Measurements from ENCODE around the gene GNAO1.

DNA sequence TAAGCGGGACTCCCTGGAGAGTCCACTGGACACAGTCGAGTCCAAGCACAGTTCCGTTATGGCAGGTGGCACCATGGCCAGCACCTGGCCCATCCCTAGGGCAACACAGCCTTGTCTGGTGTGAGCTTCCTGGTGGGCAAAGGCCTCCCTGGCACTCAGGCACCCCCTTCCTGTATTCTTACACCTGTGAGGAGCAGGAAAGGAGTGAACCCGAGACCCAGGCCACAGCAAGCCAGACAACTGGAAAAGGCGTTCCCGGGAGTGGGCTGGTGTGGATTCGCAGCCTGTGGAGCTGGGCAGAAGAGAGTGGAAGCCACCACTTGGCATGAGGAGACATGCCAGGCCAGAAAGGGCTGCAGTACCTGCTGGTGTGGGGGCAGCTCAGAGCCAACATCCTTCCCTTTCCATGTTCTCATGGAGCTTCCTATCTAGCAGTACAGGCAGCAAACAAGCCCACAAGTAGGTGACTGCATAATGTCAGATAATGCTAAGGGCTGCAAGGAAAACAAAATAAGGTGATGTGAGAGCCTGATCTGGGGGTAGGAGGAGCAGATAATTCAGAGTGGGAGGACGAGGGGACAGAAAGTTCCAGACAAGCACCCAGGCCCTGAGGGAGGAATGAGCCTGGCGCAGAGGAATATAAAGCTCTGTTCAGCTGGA, 87.0 kb downstream of the GNAO1 start:
- TF ChIP-seq, protein P1, sequence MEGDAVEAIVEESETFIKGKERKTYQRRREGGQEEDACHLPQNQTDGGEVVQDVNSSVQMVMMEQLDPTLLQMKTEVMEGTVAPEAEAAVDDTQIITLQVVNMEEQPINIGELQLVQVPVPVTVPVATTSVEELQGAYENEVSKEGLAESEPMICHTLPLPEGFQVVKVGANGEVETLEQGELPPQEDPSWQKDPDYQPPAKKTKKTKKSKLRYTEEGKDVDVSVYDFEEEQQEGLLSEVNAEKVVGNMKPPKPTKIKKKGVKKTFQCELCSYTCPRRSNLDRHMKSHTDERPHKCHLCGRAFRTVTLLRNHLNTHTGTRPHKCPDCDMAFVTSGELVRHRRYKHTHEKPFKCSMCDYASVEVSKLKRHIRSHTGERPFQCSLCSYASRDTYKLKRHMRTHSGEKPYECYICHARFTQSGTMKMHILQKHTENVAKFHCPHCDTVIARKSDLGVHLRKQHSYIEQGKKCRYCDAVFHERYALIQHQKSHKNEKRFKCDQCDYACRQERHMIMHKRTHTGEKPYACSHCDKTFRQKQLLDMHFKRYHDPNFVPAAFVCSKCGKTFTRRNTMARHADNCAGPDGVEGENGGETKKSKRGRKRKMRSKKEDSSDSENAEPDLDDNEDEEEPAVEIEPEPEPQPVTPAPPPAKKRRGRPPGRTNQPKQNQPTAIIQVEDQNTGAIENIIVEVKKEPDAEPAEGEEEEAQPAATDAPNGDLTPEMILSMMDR (IDR thresholded peaks at IDR 0.05) = no peak
- TF ChIP-seq POLR2A (IDR thresholded peaks at IDR 0.05) = no peak
